Ishikawa (cell line): ENCODE measurements around the gene EBF4.

Experiments
- CEBPB ChIP-seq: IDR thresholded peaks from 2 replicates; pipeline ENCODE4 v1.6.1; 2012
- CREB1 ChIP-seq: IDR thresholded peaks from 2 replicates; pipeline ENCODE4 v1.6.1; 2012; ENCODE audit warnings: low read depth
- EGR1 ChIP-seq: IDR thresholded peaks from 2 replicates; pipeline ENCODE4 v1.6.1; 2012
- EP300 ChIP-seq: IDR thresholded peaks from 2 replicates; pipeline ENCODE4 v1.6.1; 2012; ENCODE audit warnings: borderline replicate concordance
- FOXM1 ChIP-seq: IDR thresholded peaks from 2 replicates; pipeline ENCODE4 v1.6.1; 2012; ENCODE audit warnings: low read depth, borderline replicate concordance
- MAX ChIP-seq: IDR thresholded peaks from 2 replicates; pipeline ENCODE4 v1.6.1; 2012
- NFIC ChIP-seq: IDR thresholded peaks from 2 replicates; pipeline ENCODE4 v1.6.1; 2012
- RAD21 ChIP-seq: IDR thresholded peaks from 2 replicates; pipeline ENCODE4 v1.6.1; 2012; ENCODE audit warnings: low read depth
- REST ChIP-seq: IDR thresholded peaks from 2 replicates; pipeline ENCODE4 v1.6.1; 2012; ENCODE audit warnings: low read depth, mild to moderate bottlenecking
- TAF1 ChIP-seq: IDR thresholded peaks from 2 replicates; pipeline ENCODE4 v1.6.1; 2012; ENCODE audit warnings: low read depth, mild to moderate bottlenecking
- TCF12 ChIP-seq: IDR thresholded peaks from 2 replicates; pipeline ENCODE4 v1.6.1; 2012; ENCODE audit warnings: low read depth
- TEAD4 ChIP-seq: IDR thresholded peaks from 2 replicates; pipeline ENCODE4 v1.6.1; 2012
- YY1 ChIP-seq: IDR thresholded peaks from 2 replicates; pipeline ENCODE4 v1.6.1; 2012; ENCODE audit warnings: low read depth
- ZBTB7A ChIP-seq: IDR thresholded peaks from 2 replicates; pipeline ENCODE4 v1.6.1; 2012; ENCODE audit warnings: low read depth
- TF ChIP-seq, protein P1 (sequence below): IDR thresholded peaks from 2 replicates; pipeline ENCODE4 v1.6.1; 2012

The EBF4 gene

GRCh38 chr20:2655331-2656116 lies 37.1 kb upstream of the EBF4 start:
- no peak for TF ChIP-seq ZBTB7A

GRCh38 chr20:2656471-2657117 lies 36.0 kb upstream of the EBF4 start:
- TF ChIP-seq TAF1: no peak
- no peak for TF ChIP-seq CEBPB
- no peak for TF ChIP-seq YY1

DNA sequence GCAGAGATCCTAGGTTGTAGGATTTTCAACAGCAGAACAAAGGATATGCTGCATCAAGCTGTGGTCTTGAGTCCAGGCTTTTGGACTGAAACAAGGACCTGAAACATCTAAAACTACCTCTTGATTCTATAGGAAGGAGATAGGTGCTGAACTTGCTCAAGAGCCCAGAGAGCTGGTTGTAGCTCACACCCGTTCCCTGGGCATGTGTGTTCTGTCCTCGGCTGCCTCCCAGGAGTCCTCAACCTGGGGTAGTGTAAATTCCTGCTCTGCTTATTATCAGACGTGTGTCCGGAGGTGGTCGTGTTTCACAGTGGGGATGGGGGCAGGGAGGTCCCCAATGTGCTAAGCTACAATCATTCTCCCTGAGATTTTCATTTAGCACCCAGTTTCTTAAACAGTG lies 35.3 kb upstream of the EBF4 start:
- TF ChIP-seq ZBTB7A (no peak), YY1 (no peak), TEAD4 (no peak), FOXM1 (no peak), RAD21 (no peak)

- TF ChIP-seq ZBTB7A: no peak
- TF ChIP-seq CEBPB: no peak
- TF ChIP-seq, protein P1, sequence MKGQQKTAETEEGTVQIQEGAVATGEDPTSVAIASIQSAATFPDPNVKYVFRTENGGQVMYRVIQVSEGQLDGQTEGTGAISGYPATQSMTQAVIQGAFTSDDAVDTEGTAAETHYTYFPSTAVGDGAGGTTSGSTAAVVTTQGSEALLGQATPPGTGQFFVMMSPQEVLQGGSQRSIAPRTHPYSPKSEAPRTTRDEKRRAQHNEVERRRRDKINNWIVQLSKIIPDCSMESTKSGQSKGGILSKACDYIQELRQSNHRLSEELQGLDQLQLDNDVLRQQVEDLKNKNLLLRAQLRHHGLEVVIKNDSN: no peak
- no peak for TF ChIP-seq TCF12
- TF ChIP-seq CREB1: no peak
- no peak for TF ChIP-seq EP300
- no peak for TF ChIP-seq NFIC
- TF ChIP-seq FOXM1: no peak
- TF ChIP-seq MAX: no peak
- no peak for TF ChIP-seq REST
- TF ChIP-seq TEAD4: no peak
Observed at GRCh38 chr20:2657674-2658073, 34.9 kb upstream of the EBF4 start.

DNA sequence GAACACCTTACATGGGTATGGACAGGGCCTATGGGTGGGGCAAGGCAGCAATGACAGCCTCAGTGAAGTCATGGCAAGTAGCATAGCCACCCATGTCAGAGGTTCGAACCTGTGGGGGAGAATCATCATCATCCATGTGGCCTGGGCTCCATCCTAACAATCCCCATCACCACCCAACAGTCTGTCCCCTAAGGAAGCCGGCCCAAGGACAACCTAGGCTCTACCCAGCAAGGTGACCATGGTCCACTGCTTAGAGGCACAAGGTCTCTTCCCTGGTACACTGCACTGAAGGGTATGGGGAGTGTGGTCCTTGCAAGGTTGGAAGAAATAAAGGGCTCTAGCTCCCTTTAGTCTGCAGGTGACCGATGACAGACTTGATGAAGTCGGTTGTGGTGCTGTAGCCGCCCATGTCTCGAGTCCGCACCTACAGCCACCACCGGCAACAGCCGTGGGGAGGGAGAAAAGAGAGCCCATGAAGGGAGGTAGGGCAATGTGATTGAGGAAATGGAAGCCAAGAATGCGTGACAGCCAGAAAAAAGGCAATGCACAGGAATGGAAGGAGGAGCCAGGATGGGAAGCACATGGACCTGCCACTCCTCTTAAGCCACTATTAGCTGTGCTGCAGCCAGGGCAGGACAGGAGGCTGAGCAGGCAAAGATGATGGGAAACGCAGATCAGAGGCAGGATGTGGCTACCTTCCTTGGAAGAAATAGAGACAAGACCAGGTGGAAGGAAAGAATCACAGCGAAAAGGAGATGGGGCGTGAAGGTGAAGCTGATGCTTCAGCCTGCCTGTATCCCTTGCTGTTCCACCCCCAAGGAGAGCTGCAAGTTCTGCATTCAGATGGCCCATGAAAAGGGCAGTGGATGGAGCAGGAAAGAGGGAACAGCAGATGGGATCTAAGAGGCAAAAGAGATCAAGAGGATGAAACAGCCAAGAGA lies 33.9 kb upstream of the EBF4 start:
- TF ChIP-seq CREB1: no peak
- TF ChIP-seq, protein P1: no peak
- TF ChIP-seq EGR1: no peak
- no peak for TF ChIP-seq EP300
- no peak for TF ChIP-seq REST
- TF ChIP-seq TCF12: no peak
- no peak for TF ChIP-seq NFIC
- TF ChIP-seq CEBPB: no peak
- no peak for TF ChIP-seq RAD21
- no peak for TF ChIP-seq TAF1
- no peak for TF ChIP-seq ZBTB7A
- no peak for TF ChIP-seq FOXM1
- TF ChIP-seq YY1: no peak
- no peak for TF ChIP-seq TEAD4
- TF ChIP-seq MAX: no peak

DNA sequence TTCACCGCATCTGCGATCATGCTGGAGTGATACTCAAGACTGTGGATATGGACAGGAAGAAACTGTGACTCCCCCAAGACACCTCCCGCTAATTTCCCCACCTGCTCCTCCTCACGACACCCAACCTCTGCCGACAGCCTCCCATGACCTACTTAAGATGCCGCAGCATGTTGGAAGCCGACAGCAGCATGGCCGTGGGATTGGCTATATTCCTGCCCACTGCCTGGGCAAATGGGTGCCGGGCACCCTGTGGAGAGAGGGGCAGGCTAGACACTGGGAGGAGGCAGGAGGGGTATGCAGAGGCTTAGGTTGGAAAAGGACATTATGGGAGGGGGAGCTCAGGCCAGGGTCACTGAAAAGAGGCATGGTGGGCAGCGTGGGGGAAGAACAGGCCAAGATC lies 33.0 kb upstream of the EBF4 start:
- TF ChIP-seq NFIC: no peak
- TF ChIP-seq REST: no peak
- no peak for TF ChIP-seq TAF1
- no peak for TF ChIP-seq FOXM1
- no peak for TF ChIP-seq ZBTB7A
- TF ChIP-seq EP300: no peak
- TF ChIP-seq, protein P1: no peak
- TF ChIP-seq TEAD4: no peak
- no peak for TF ChIP-seq MAX
- no peak for TF ChIP-seq YY1
- TF ChIP-seq CREB1: no peak
- TF ChIP-seq CEBPB: no peak
- TF ChIP-seq EGR1: no peak
- no peak for TF ChIP-seq RAD21
- TF ChIP-seq TCF12: no peak
